DND-41 (cell line): ENCODE measurements around the gene ZC3H7A.

Experiments
- ATAC-seq: fragments of 200-7000 bp; cut with Tn5 transposase; 3 replicates; pipeline ENCODE4 v1.9.1; 2021; ENCODE audit warnings: low read depth; ENCODE audit not compliant: insufficient read depth
- DNase-seq: peaks from one replicate; pipeline ENCODE4 v3.0.0-alpha.2; 2020
- H2AFZ ChIP-seq: 2 replicates; pipeline ENCODE4 v1.6.0; 2012; ENCODE audit warnings: low read depth, low read length
- H3K27ac ChIP-seq: 2 replicates; pipeline ENCODE4 v1.5.1; 2012; ENCODE audit warnings: low read length, inconsistent platforms
- H3K27me3 ChIP-seq: fragments of 200-600 bp; sonication (generic); 2 replicates; pipeline ENCODE4 v1.6.0; 2012; ENCODE audit warnings: low read length, mild to moderate bottlenecking, inconsistent platforms; ENCODE audit not compliant: insufficient read depth, poor library complexity
- H3K36me3 ChIP-seq: 2 replicates; pipeline ENCODE4 v1.5.1; 2012; ENCODE audit warnings: low read length, inconsistent platforms; ENCODE audit not compliant: insufficient read depth
- H3K4me1 ChIP-seq: 2 replicates; pipeline ENCODE4 v1.5.1; 2012; ENCODE audit warnings: mild to moderate bottlenecking, low read length; ENCODE audit not compliant: insufficient read depth
- H3K4me2 ChIP-seq: 2 replicates; pipeline ENCODE4 v1.6.0; 2012; ENCODE audit warnings: mild to moderate bottlenecking, moderate library complexity, low read length, inconsistent platforms; ENCODE audit not compliant: insufficient read depth
- H3K4me3 ChIP-seq, 2 experiments: fragments of 200-600 bp in 1 of 2; shearing (Covaris generic) in 1 of 2; 2 replicates each; pipeline ENCODE4 v1.5.1; 2012 to 2016; ENCODE audit warnings: inconsistent platforms in 2 of 2, low read length in 2 of 2, mild to moderate bottlenecking in 2 of 2, low read depth in 1 of 2, moderate library complexity in 1 of 2
- H3K79me2 ChIP-seq: 2 replicates; pipeline ENCODE4 v1.6.0; 2012; ENCODE audit warnings: low read length, inconsistent platforms; ENCODE audit not compliant: insufficient read depth
- H3K9ac ChIP-seq: 2 replicates; pipeline ENCODE4 v1.6.0; 2012; ENCODE audit warnings: low read depth, mild to moderate bottlenecking, inconsistent platforms, low read length, moderate library complexity
- H3K9me3 ChIP-seq: 2 replicates; pipeline ENCODE4 v1.5.1; 2012; ENCODE audit warnings: low read length, moderate library complexity, mild to moderate bottlenecking, inconsistent platforms; ENCODE audit not compliant: insufficient read depth, severe bottlenecking
- H4K20me1 ChIP-seq: 2 replicates; pipeline ENCODE4 v1.6.0; 2012; ENCODE audit warnings: low read length; ENCODE audit not compliant: insufficient read depth
- EZH2 ChIP-seq: IDR thresholded peaks from 3 replicates; pipeline ENCODE4 v1.6.1; 2012; ENCODE audit warnings: borderline replicate concordance, low read depth, mild to moderate bottlenecking, moderate library complexity, low read length, inconsistent platforms; ENCODE audit not compliant: severe bottlenecking
- TF ChIP-seq, protein P1 (sequence below): IDR thresholded peaks from 2 replicates; pipeline ENCODE4 v1.5.1; 2012; ENCODE audit warnings: borderline replicate concordance, low read length, moderate library complexity, mild to moderate bottlenecking; ENCODE audit not compliant: poor library complexity, severe bottlenecking; ENCODE audit errors: extremely low read depth

ZC3H7A gene

GRCh38 chr16:11719762-11720161 is 77.3 kb downstream of the ZC3H7A start:
- Histone ChIP-seq H2AFZ (no peak overlapping the region), H4K20me1 (0 out of 2 replicates have a peak, but pooled peaks cover 4% of the 10 kb centered on the region), H3K9ac (no peak overlapping the region), H3K79me2 (no peaks in the 10 kb centered on the region), H3K4me2 (no peak overlapping the region), H3K4me1 (no peaks in the 10 kb centered on the region), H3K9me3 (no peaks in the 10 kb centered on the region), H3K27me3 (no peaks in the 10 kb centered on the region), H3K27ac (no peak overlapping the region), H3K36me3 (peaks cover 52% of the 10 kb centered on the region), H3K4me3 (no peak overlapping the region)
- ATAC-seq (no peak), DNase-seq (no peak)
- TF ChIP-seq, protein P1, sequence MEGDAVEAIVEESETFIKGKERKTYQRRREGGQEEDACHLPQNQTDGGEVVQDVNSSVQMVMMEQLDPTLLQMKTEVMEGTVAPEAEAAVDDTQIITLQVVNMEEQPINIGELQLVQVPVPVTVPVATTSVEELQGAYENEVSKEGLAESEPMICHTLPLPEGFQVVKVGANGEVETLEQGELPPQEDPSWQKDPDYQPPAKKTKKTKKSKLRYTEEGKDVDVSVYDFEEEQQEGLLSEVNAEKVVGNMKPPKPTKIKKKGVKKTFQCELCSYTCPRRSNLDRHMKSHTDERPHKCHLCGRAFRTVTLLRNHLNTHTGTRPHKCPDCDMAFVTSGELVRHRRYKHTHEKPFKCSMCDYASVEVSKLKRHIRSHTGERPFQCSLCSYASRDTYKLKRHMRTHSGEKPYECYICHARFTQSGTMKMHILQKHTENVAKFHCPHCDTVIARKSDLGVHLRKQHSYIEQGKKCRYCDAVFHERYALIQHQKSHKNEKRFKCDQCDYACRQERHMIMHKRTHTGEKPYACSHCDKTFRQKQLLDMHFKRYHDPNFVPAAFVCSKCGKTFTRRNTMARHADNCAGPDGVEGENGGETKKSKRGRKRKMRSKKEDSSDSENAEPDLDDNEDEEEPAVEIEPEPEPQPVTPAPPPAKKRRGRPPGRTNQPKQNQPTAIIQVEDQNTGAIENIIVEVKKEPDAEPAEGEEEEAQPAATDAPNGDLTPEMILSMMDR = no peak
- no peak for TF ChIP-seq EZH2

DNA sequence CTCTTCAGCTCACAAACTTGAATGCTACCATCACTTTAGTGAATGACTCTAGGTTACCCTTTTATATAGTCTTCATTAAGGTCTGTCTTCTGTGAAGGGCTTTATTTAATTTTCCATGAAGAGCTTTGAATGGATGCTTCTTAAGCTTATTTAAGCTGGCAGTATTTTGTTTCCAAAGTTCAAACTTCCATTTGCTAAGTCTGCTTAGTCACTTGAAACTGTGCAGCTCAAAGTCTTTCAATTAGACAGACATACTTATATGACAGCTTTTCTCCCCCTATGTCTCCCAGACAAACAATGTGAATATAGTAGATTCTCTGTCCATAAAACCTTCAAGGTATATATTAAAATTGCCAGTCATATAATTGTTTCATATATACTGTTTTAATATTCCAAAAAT is 77.9 kb downstream of the ZC3H7A start:
- H3K9me3 ChIP-seq = no peaks in the 10 kb centered on the region
- ATAC-seq (no peak), DNase-seq (no peak)
- no peak overlapping the region for H3K4me3 ChIP-seq
- no peak overlapping the region for H2AFZ ChIP-seq
- TF ChIP-seq, protein P1 = no peak
- TF ChIP-seq EZH2 = no peak
- no peaks in the 10 kb centered on the region for H3K4me1 ChIP-seq
- H3K36me3 ChIP-seq = peaks cover 49% of the 10 kb centered on the region
- no peaks in the 10 kb centered on the region for H3K27me3 ChIP-seq
- H4K20me1 ChIP-seq = 0 out of 2 replicates have a peak, but pooled peaks cover 4% of the 10 kb centered on the region
- H3K4me2 ChIP-seq = no peak overlapping the region
- H3K9ac ChIP-seq = no peak overlapping the region
- no peaks in the 10 kb centered on the region for H3K79me2 ChIP-seq
- no peak overlapping the region for H3K27ac ChIP-seq

- H3K4me2 ChIP-seq = no peak overlapping the region
- H3K27me3 ChIP-seq = no peaks in the 10 kb centered on the region
- ATAC-seq (no peak), DNase-seq (no peak)
- no peak overlapping the region for H3K4me3 ChIP-seq
- no peaks in the 10 kb centered on the region for H3K4me1 ChIP-seq
- H3K9ac ChIP-seq = no peak overlapping the region
- TF ChIP-seq, protein P1 = no peak
- TF ChIP-seq EZH2 = no peak
- peaks cover 48% of the 10 kb centered on the region for H3K36me3 ChIP-seq
- no peaks in the 10 kb centered on the region for H3K9me3 ChIP-seq
- H4K20me1 ChIP-seq = 0 out of 2 replicates have a peak, but pooled peaks cover 4% of the 10 kb centered on the region
- no peak overlapping the region for H2AFZ ChIP-seq
- 0 out of 2 replicates have a peak, but pooled peaks cover 2% of the 10 kb centered on the region for H3K79me2 ChIP-seq
- H3K27ac ChIP-seq = no peak overlapping the region
Measured at GRCh38 chr16:11717811-11718210, 79.2 kb downstream of the ZC3H7A start.

- H3K27me3 ChIP-seq = no peaks in the 10 kb centered on the region
- no peak overlapping the region for H3K4me3 ChIP-seq
- no peak overlapping the region for H3K4me2 ChIP-seq
- H3K27ac ChIP-seq = no peak overlapping the region
- H2AFZ ChIP-seq = no peak overlapping the region
- TF ChIP-seq, protein P1 = no peak
- TF ChIP-seq EZH2 = no peak
- no peaks in the 10 kb centered on the region for H3K4me1 ChIP-seq
- peaks cover 44% of the 10 kb centered on the region for H3K36me3 ChIP-seq
- ATAC-seq (no peak), DNase-seq (no peak)
- no peaks in the 10 kb centered on the region for H4K20me1 ChIP-seq
- H3K79me2 ChIP-seq = 0 out of 2 replicates have a peak, but pooled peaks cover 2% of the 10 kb centered on the region
- no peak overlapping the region for H3K9ac ChIP-seq
- no peaks in the 10 kb centered on the region for H3K9me3 ChIP-seq
Measured at GRCh38 chr16:11716336-11716735, 80.7 kb downstream of the ZC3H7A start.
